K562 (cell line): ENCODE measurements around the gene SPON1. TPM values are rescaled to one million over a fixed set of nuclear protein-coding genes. Genes with fewer than 3 reads are reported as not detected.

Experiments used
- ATAC-seq: fragments of 200-7000 bp; cut with Tn5 transposase; 3 replicates; pipeline ENCODE4 v1.9.1; 2020; ENCODE audit warnings: moderate library complexity
- BruUV-seq: library from RNA; stranded (reverse); fragments of 400-500 nt; replicated peaks from 2 replicates; lab custom pipeline; 2021; lab: Mats Ljungman, UMichigan
- CTCF ChIA-PET: fragments of 300-600 bp; formaldehyde crosslinking; extraction: SDS; loops from one replicate; lab custom pipeline; 2021; ENCODE audit warnings: low intra/inter-chr PET ratio; lab: Yijun Ruan, JAX
- POLR2A ChIA-PET: fragments of 300-600, 350-650 bp; sonication (Branson Sonifier 250); formaldehyde crosslinking; extraction: SDS; loops from one replicate; lab custom pipeline; 2021; ENCODE audit warnings: antibody characterized with exemption, inconsistent platforms; lab: Yijun Ruan, JAX
- DNase-seq, 4 experiments: peaks; one replicate each; pipeline versions ENCODE4 v3.0.0 to v3.0.0-alpha.2; 2011 to 2018; ENCODE audit warnings: low spot score in 3 of 4, mixed read lengths in 3 of 4; ENCODE audit errors: extremely low read depth in 1 of 4
- FAIRE-seq: peaks from 2 replicates; lab custom pipeline; 2011; peaks lifted over from hg19 to GRCh38; lab: Jason Lieb, UNC
- H2AFZ ChIP-seq: 2 replicates; pipeline ENCODE4 v1.6.0; 2011; ENCODE audit warnings: low read depth, low read length, control low read depth, inconsistent platforms
- H3K27ac ChIP-seq: fragments of 200-600 bp; 3 replicates; pipeline ENCODE4 v1.8.0; 2011; ENCODE audit warnings: low read depth, mild to moderate bottlenecking, control low read depth, inconsistent platforms, low read length, moderate library complexity, mixed read lengths; ENCODE audit errors: extremely low read depth
- H3K27me3 ChIP-seq, 2 experiments: fragments of 300-600 bp in 1 of 2; 2 replicates in 1 of 2; 3 replicates in 1 of 2; pipeline versions ENCODE4 v1.6.0 to v1.8.0; 2011; ENCODE audit warnings: inconsistent platforms in 2 of 2, low read length in 2 of 2, mild to moderate bottlenecking in 1 of 2, mixed read lengths in 1 of 2, moderate library complexity in 1 of 2; ENCODE audit not compliant: control insufficient read depth in 2 of 2, insufficient read depth in 2 of 2
- H3K36me3 ChIP-seq: fragments of 300-600 bp; 3 replicates; pipeline ENCODE4 v1.8.0; 2011; ENCODE audit warnings: mild to moderate bottlenecking, low read length, inconsistent platforms; ENCODE audit not compliant: control insufficient read depth, insufficient read depth
- H3K4me1 ChIP-seq, 2 experiments: fragments of 200-600 bp in 1 of 2; replicated peaks in 1 of 2; 2 replicates in 1 of 2; 3 replicates in 1 of 2; pipeline versions ENCODE4 v1.5.1 to v1.8.0; 2011; ENCODE audit warnings: inconsistent platforms in 2 of 2, low read length in 2 of 2, mild to moderate bottlenecking in 1 of 2, mixed read lengths in 1 of 2, moderate library complexity in 1 of 2; ENCODE audit not compliant: control insufficient read depth in 2 of 2, insufficient read depth in 2 of 2
- H3K4me2 ChIP-seq: 2 replicates; pipeline ENCODE4 v1.6.1; 2011; ENCODE audit warnings: low read length, control low read depth, inconsistent platforms, mixed read lengths; ENCODE audit not compliant: insufficient read depth
- H3K4me3 ChIP-seq: fragments of 200-600 bp; sonication (generic), shearing (Covaris generic); 2 replicates; pipeline ENCODE4 v1.5.1; 2016; ENCODE audit warnings: control low read depth, inconsistent platforms
- H3K79me2 ChIP-seq: fragments of 200-600 bp; 3 replicates; pipeline ENCODE4 v1.8.0; 2011; ENCODE audit warnings: low read length, inconsistent platforms; ENCODE audit not compliant: control insufficient read depth, insufficient read depth
- H3K9ac ChIP-seq, 2 experiments: 2 replicates each; pipeline versions ENCODE4 v1.6.0 to v1.6.1; 2011; ENCODE audit warnings: low read depth in 2 of 2, low read length in 2 of 2, control low read depth in 1 of 2, inconsistent platforms in 1 of 2, mild to moderate bottlenecking in 1 of 2, mixed read lengths in 1 of 2; ENCODE audit not compliant: insufficient read depth in 1 of 2
- H3K9me1 ChIP-seq: one replicate; pipeline ENCODE4 v1.6.0; 2011; ENCODE audit warnings: inconsistent platforms, mild to moderate bottlenecking, low read length, moderate library complexity; ENCODE audit not compliant: control insufficient read depth, insufficient read depth
- H3K9me3 ChIP-seq: replicated peaks from 2 replicates; pipeline ENCODE4 v1.5.1; 2011; ENCODE audit warnings: low read depth, low read length, inconsistent platforms; ENCODE audit not compliant: control insufficient read depth, insufficient read depth
- H4K20me1 ChIP-seq: replicated peaks from 2 replicates; pipeline ENCODE4 v1.6.1; 2011; ENCODE audit warnings: low read length, inconsistent platforms, mixed read lengths; ENCODE audit not compliant: control insufficient read depth, insufficient read depth
- EP300 ChIP-seq: IDR thresholded peaks from 2 replicates; pipeline ENCODE4 v1.6.1; 2012; ENCODE audit warnings: low read length, improper control_type of control experiment
- FOS ChIP-seq: IDR thresholded peaks from 3 replicates; pipeline ENCODE4 v1.6.1; 2011; ENCODE audit not compliant: insufficient read length; ENCODE audit errors: extremely low read depth
- FOXK1 ChIP-seq: sonication (generic); formaldehyde crosslinking; IDR thresholded peaks from 2 replicates; pipeline ENCODE4 v1.8.0; 2022; ENCODE audit warnings: missing genetic modification reagents, mild to moderate bottlenecking, borderline replicate concordance
- GMEB1 ChIP-seq: fragments of 250-450 bp; sonication (Bioruptor Pico); IDR thresholded peaks from 2 replicates; pipeline ENCODE4 v1.4.0; 2020; ENCODE audit warnings: mild to moderate bottlenecking
- POLR2B ChIP-seq: fragments of 450-650 bp; IDR thresholded peaks from 2 replicates; pipeline ENCODE4 v1.6.1; 2018; ENCODE audit warnings: low read depth; ENCODE audit not compliant: partially characterized antibody
- ZNF184 ChIP-seq: sonication (generic); formaldehyde crosslinking; IDR thresholded peaks from 2 replicates; pipeline ENCODE4 v1.5.0; 2020; ENCODE audit warnings: missing genetic modification reagents
- ZNF41 ChIP-seq: fragments of 250-450 bp; sonication (Bioruptor Pico); conservative IDR thresholded peaks from 2 replicates; pipeline ENCODE4 v1.4.0; 2020; ENCODE audit warnings: mild to moderate bottlenecking
- ZNF449 ChIP-seq: fragments of 250-450 bp; sonication (Bioruptor Pico); IDR thresholded peaks from 2 replicates; pipeline ENCODE4 v1.8.0; 2022; ENCODE audit warnings: moderate library complexity, mild to moderate bottlenecking, inconsistent platforms
- WGBS: fragments of 100-300 bp; shearing (Covaris generic); methylation state at CpG from one replicate; pipeline ENCODE4 v1.1.6; 2016; ENCODE audit warnings: low coverage, mixed read lengths; ENCODE audit not compliant: insufficient coverage; ENCODE audit errors: missing lambda C conversion rate; 5-methylcytosine and 5-hydroxymethylcytosine counted together
- in situ Hi-C: fragments of 300-500 bp; cut with MboI; formaldehyde crosslinking; loops from 4 replicates; pipeline ENCODE4 v1.15.0; 2018; ENCODE audit warnings: inconsistent platforms, mixed read lengths
- intact Hi-C: fragments of 100-400 bp; cut with micrococcal nuclease; formaldehyde crosslinking; loops from 2 replicates; pipeline ENCODE4 v1.14.2; 2022
- polyA plus RNA-seq, 8 experiments: library from polyadenylated mRNA; depleted of rRNA in 4 of 8; stranded (reverse) in 5 of 8; unstranded in 3 of 8; fragments of >200 nt; fragmentation: Nextera tagmentation in 2 of 8; fragmentation: Illumina TruSeq in 1 of 8; extraction: Ambion mirVana in 2 of 8; extraction: Trizol in 1 of 8; gene quantifications; 2 replicates each; pipeline versions ENCODE4 v1.2.1 to v1.2.3, GENCODE V29; 2011 to 2014; ENCODE audit warnings: inconsistent platforms in 1 of 8, missing spikeins in 1 of 8
- total RNA-seq, 7 experiments: library from RNA; depleted of rRNA in 6 of 7; stranded (reverse); fragments of >200 nt in 6 of 7; fragmentation: Illumina TruSeq in 2 of 7; extraction: Trizol in 2 of 7; gene quantifications; 2 replicates each; pipeline versions ENCODE4 v1.2.1 to v1.2.3, GENCODE V29; 2011 to 2021; ENCODE audit warnings: low replicate concordance in 1 of 7

The SPON1 gene
- total and polyA plus RNA-seq, 9 of the 15 experiments (the other 6 are each of a cell fraction or from before 2014, with no cell fraction given), result 0.04 to 0.06 TPM; not detected in 7

GRCh38 chr11:14027525-14027924, 65.0 kb downstream of the SPON1 start:
- in situ Hi-C loops (no loop called here), intact Hi-C loops (no loop called here)
- Histone ChIP-seq H3K4me2 (no peak overlapping the region), H2AFZ (no peak overlapping the region), H3K27ac (no peak overlapping the region), H4K20me1 (no peaks in the 10 kb centered on the region), H3K27me3 (peaks cover 0 to 4% of the 10 kb centered on the region in 2 experiments; a peak in 1 of 5 replicates), H3K9ac (no peak overlapping the region), H3K4me1 (no peaks in the 10 kb centered on the region), H3K9me3 (no peaks in the 10 kb centered on the region), H3K79me2 (no peaks in the 10 kb centered on the region), H3K36me3 (no peaks in the 10 kb centered on the region), H3K4me3 (no peak overlapping the region), H3K9me1 (no peaks in the 10 kb centered on the region)
- WGBS, result 0% methylated on average over 1 of the region's 1 CpG
- DNase-seq, result no peak
- no TSS peak for BruUV-seq
- POLR2A ChIA-PET, result no interaction called here
- CTCF ChIA-PET, result no interaction called here
- TF ChIP-seq ZNF184, result no peak
- TF ChIP-seq ZNF449, result no peak
- no peak for TF ChIP-seq FOXK1 (CRISPR knock-in tag)
- TF ChIP-seq GMEB1 (CRISPR knock-in tag), result no peak
- TF ChIP-seq POLR2B, result no peak
- no peak for TF ChIP-seq ZNF41 (CRISPR knock-in tag)
- no peak for TF ChIP-seq EP300
- TF ChIP-seq FOS, result no peak
- FAIRE-seq, result no peak
- ATAC-seq, result no peak
